ENCODE measurements around the gene DFFB. TPM values are rescaled to one million over a fixed set of nuclear protein-coding genes. Genes with fewer than 3 reads are reported as not detected.

Gene DFFB
- total RNA-seq, 1 experiment from 2014 or later: 17.1 TPM

- peaks cover 82% of the 10 kb centered on the region for H3K79me2 ChIP-seq (ENCODE audit: low read length)
- no TSS peak for BruUV-seq (replicated peaks)
- TF ChIP-seq CTCF (conservative IDR thresholded peaks at IDR 0.05; ENCODE audit: low read depth, low read length): no peak
- TF ChIP-seq EZH2phosphoT487 (IDR thresholded peaks at IDR 0.05; ENCODE audit: borderline replicate concordance, low read length): no peak
- TF ChIP-seq EZH2 (IDR thresholded peaks at IDR 0.05; ENCODE audit: low read length, unreplicated experiment): no peak
- H3K4me3 ChIP-seq (ENCODE audit: low read length): no peak overlapping the region
- no peaks in the 10 kb centered on the region for H3K9me3 ChIP-seq (ENCODE audit: low read length)
- peaks cover 10% of the 10 kb centered on the region for H3K4me1 ChIP-seq (ENCODE audit: insufficient read depth, low read length)
- H2AFZ ChIP-seq (ENCODE audit: low read length): no peak overlapping the region
- H3K9me2 ChIP-seq (replicated peaks; ENCODE audit: low read length): no peaks in the 10 kb centered on the region
- CTCF ChIA-PET: no interaction called here
- H3K9ac ChIP-seq (ENCODE audit: low read length): no peak overlapping the region
- H3F3A ChIP-seq (ENCODE audit: low read length, unreplicated experiment): no peaks in the 10 kb centered on the region
- H3K4me2 ChIP-seq (ENCODE audit: low read length): no peak overlapping the region
- no peak for DNase-seq
- no peak overlapping the region for H3K27ac ChIP-seq (ENCODE audit: low read length)
- no peaks in the 10 kb centered on the region for H3K27me3 ChIP-seq (ENCODE audit: low read length)
- peaks cover 52% of the 10 kb centered on the region for H4K20me1 ChIP-seq (ENCODE audit: low read length)
- intact Hi-C loops (cut with micrococcal nuclease): no loop called here
- POLR2A ChIA-PET (ENCODE audit: unreplicated experiment): no interaction called here
- no peak for ATAC-seq
- peaks cover 26% of the 10 kb centered on the region for H3K36me3 ChIP-seq (ENCODE audit: low read depth, low read length)
These were observed 38.1 kb downstream of the DFFB start for GRCh38 chr1:3895279-3895950.

DNA sequence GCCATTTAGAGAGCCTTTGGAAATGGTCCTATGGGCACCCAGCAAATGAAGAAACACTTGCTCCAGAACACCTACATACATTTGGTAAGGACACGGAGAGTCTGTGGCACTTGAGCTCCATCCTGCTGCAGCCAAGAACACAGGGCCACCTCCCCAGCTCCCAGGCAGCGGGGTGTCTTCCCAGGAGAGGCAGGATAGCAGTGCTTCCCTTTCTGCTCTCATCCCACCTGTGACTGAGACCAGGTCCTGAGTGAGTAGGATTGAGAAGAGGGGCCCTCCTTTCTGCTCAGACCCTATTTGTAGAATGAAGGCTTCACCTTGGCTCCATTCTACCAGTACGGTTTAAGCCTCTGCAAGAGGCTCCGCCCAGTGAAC lies 38.7 kb downstream of the DFFB start:
- Histone ChIP-seq H3K27me3 (ENCODE audit: low read length) (no peaks in the 10 kb centered on the region), H3K36me3 (ENCODE audit: low read depth, low read length) (peaks cover 21% of the 10 kb centered on the region), H3K27ac (ENCODE audit: low read length) (no peak overlapping the region), H2AFZ (ENCODE audit: low read length) (no peak overlapping the region), H3K4me3 (ENCODE audit: low read length) (no peak overlapping the region), H3K4me1 (ENCODE audit: insufficient read depth, low read length) (peaks cover 10% of the 10 kb centered on the region), H3K4me2 (ENCODE audit: low read length) (no peak overlapping the region), H3K9me2 (replicated peaks; ENCODE audit: low read length) (no peaks in the 10 kb centered on the region), H3K79me2 (ENCODE audit: low read length) (peaks cover 82% of the 10 kb centered on the region), H4K20me1 (ENCODE audit: low read length) (peaks cover 52% of the 10 kb centered on the region), H3K9ac (ENCODE audit: low read length) (no peak overlapping the region), H3K9me3 (ENCODE audit: low read length) (no peaks in the 10 kb centered on the region), H3F3A (ENCODE audit: low read length, unreplicated experiment) (no peaks in the 10 kb centered on the region)
- DNase-seq (no peak), ATAC-seq (no peak)
- BruUV-seq (replicated peaks): no TSS peak
- POLR2A ChIA-PET (ENCODE audit: unreplicated experiment): no interaction called here
- CTCF ChIA-PET: no interaction called here
- TF ChIP-seq EZH2 (IDR thresholded peaks at IDR 0.05; ENCODE audit: low read length, unreplicated experiment): no peak
- no peak for TF ChIP-seq EZH2phosphoT487 (IDR thresholded peaks at IDR 0.05; ENCODE audit: borderline replicate concordance, low read length)
- no peak for TF ChIP-seq CTCF (conservative IDR thresholded peaks at IDR 0.05; ENCODE audit: low read depth, low read length)
- intact Hi-C loops (cut with micrococcal nuclease): no loop called here

- no TSS peak for BruUV-seq (replicated peaks)
These were observed 39.2 kb downstream of the DFFB start for GRCh38 chr1:3896396-3897000.

More at GRCh38 chr1:3896396-3897000, 39.2 kb downstream of the DFFB start:
- Histone ChIP-seq H3K9me2 (replicated peaks; ENCODE audit: low read length) (no peaks in the 10 kb centered on the region), H3K27ac (ENCODE audit: low read length) (no peak overlapping the region), H4K20me1 (ENCODE audit: low read length) (peaks cover 52% of the 10 kb centered on the region), H3K79me2 (ENCODE audit: low read length) (peaks cover 77% of the 10 kb centered on the region), H3F3A (ENCODE audit: low read length, unreplicated experiment) (no peaks in the 10 kb centered on the region), H3K9me3 (ENCODE audit: low read length) (no peaks in the 10 kb centered on the region), H3K4me3 (ENCODE audit: low read length) (no peak overlapping the region), H3K36me3 (ENCODE audit: low read depth, low read length) (peaks cover 17% of the 10 kb centered on the region), H3K9ac (ENCODE audit: low read length) (no peak overlapping the region), H3K4me1 (ENCODE audit: insufficient read depth, low read length) (peaks cover 10% of the 10 kb centered on the region), H3K4me2 (ENCODE audit: low read length) (no peak overlapping the region), H2AFZ (ENCODE audit: low read length) (no peak overlapping the region), H3K27me3 (ENCODE audit: low read length) (no peaks in the 10 kb centered on the region)
- DNase-seq (no peak), ATAC-seq (no peak)
- CTCF ChIA-PET: no interaction called here
- intact Hi-C loops (cut with micrococcal nuclease): no loop called here
- TF ChIP-seq EZH2 (IDR thresholded peaks at IDR 0.05; ENCODE audit: low read length, unreplicated experiment): no peak
- TF ChIP-seq EZH2phosphoT487 (IDR thresholded peaks at IDR 0.05; ENCODE audit: borderline replicate concordance, low read length): no peak
- TF ChIP-seq CTCF (conservative IDR thresholded peaks at IDR 0.05; ENCODE audit: low read depth, low read length): no peak
- POLR2A ChIA-PET (ENCODE audit: unreplicated experiment): no interaction called here
